ENCODE data around the gene BRSK2. TPM values are rescaled to one million over a fixed set of nuclear protein-coding genes. Genes with fewer than 3 reads are reported as not detected.

BRSK2 gene
- total RNA-seq, 2 donors from 2014 or later, result 67.5 to 113 TPM

GRCh38 chr11:1397862-1398527 lies 8.3 kb downstream of the BRSK2 start:
- no peaks in the 10 kb centered on the region for H3K9me3 ChIP-seq
- 83 to 87% methylated on average over 7 to 20 of the region's 22 CpGs for WGBS, 2 donors
- no peak overlapping the region for H3K27ac ChIP-seq
- no peaks in the 10 kb centered on the region for H3K27me3 ChIP-seq
- no peak for DNase-seq
- no peaks in the 10 kb centered on the region for H3K36me3 ChIP-seq (replicated peaks in 1 of 2; ENCODE audit: insufficient read depth in 1 of 2, low read depth in 2 of 2)
- H3K4me1 ChIP-seq, result peaks cover 46% of the 10 kb centered on the region
- intact Hi-C loops (cut with DNase I), result loop anchor here (10.0 kb wide), 1 partner anchor 193 kb away; no protein-coding TSS in a partner anchor
- ATAC-seq, result no peak
- no peak for TF ChIP-seq CTCF (IDR thresholded peaks at IDR 0.05)
- TF ChIP-seq POLR2A (IDR thresholded peaks at IDR 0.05), result no peak
- H3K4me3 ChIP-seq, result no peak overlapping the region

GRCh38 chr11:1398528-1399235 lies 8.9 kb downstream of the BRSK2 start:
- intact Hi-C loops (cut with DNase I), result loop anchor here (10.0 kb wide), 1 partner anchor 194 kb away; no protein-coding TSS in a partner anchor
- ATAC-seq (no peak), DNase-seq (peak in 1 of 4 donors; percentile 11)
- no peak overlapping the region for H3K4me3 ChIP-seq
- 75 to 100% methylated on average over 1 to 23 of the region's 23 CpGs for WGBS, 2 donors
- H3K27me3 ChIP-seq, result no peaks in the 10 kb centered on the region
- no peak for TF ChIP-seq CTCF (IDR thresholded peaks at IDR 0.05)
- TF ChIP-seq POLR2A (IDR thresholded peaks at IDR 0.05), result no peak
- H3K9me3 ChIP-seq, result no peaks in the 10 kb centered on the region
- peaks cover 41% of the 10 kb centered on the region for H3K4me1 ChIP-seq
- H3K27ac ChIP-seq, result no peak overlapping the region
- H3K36me3 ChIP-seq (replicated peaks in 1 of 2; ENCODE audit: insufficient read depth in 1 of 2, low read depth in 2 of 2), result no peaks in the 10 kb centered on the region

- Histone ChIP-seq H3K27ac (no peak overlapping the region), H3K27me3 (no peaks in the 10 kb centered on the region), H3K9me3 (no peaks in the 10 kb centered on the region), H3K4me3 (no peak overlapping the region), H3K36me3 (replicated peaks in 1 of 2; ENCODE audit: insufficient read depth in 1 of 2, low read depth in 2 of 2) (no peaks in the 10 kb centered on the region), H3K4me1 (peaks cover 42% of the 10 kb centered on the region)
- WGBS, 2 donors, result 66 to 73% methylated on average over 11 to 30 of the region's 34 CpGs
- ATAC-seq (no peak), DNase-seq (no peak)
- TF ChIP-seq CTCF (IDR thresholded peaks at IDR 0.05) (no peak), POLR2A (IDR thresholded peaks at IDR 0.05) (no peak)
- intact Hi-C loops (cut with DNase I), result loop anchor here (10.0 kb wide), 1 partner anchor 195 kb away; no protein-coding TSS in a partner anchor
These were observed 9.9 kb downstream of the BRSK2 start for GRCh38 chr11:1399386-1400316.

- TF ChIP-seq POLR2A (IDR thresholded peaks at IDR 0.05), result no peak
- ATAC-seq (no peak), DNase-seq (no peak)
- no peak overlapping the region for H3K4me3 ChIP-seq
- H3K9me3 ChIP-seq, result no peaks in the 10 kb centered on the region
- no peaks in the 10 kb centered on the region for H3K27me3 ChIP-seq
- H3K4me1 ChIP-seq, result peaks cover 44% of the 10 kb centered on the region
- no peaks in the 10 kb centered on the region for H3K36me3 ChIP-seq (replicated peaks in 1 of 2; ENCODE audit: insufficient read depth in 1 of 2, low read depth in 2 of 2)
- WGBS, 2 donors, result 77 to 82% methylated on average over 15 to 28 of the region's 30 CpGs
- no peak overlapping the region for H3K27ac ChIP-seq
- intact Hi-C loops (cut with DNase I), result no loop called here
These were observed 10.8 kb downstream of the BRSK2 start for GRCh38 chr11:1400317-1401170.
